NT2/D1 (cell line): ENCODE data around the gene ESRRB.

Experiments
- SUZ12 ChIP-seq: IDR thresholded peaks from 2 replicates; pipeline ENCODE4 v1.6.1; 2011; ENCODE audit not compliant: insufficient read length, insufficient read depth; ENCODE audit errors: extremely low read depth
- YY1 ChIP-seq: IDR thresholded peaks from 2 replicates; pipeline ENCODE4 v1.6.1; 2011; ENCODE audit not compliant: insufficient read length, insufficient read depth
- ZNF274 ChIP-seq: IDR thresholded peaks from 2 replicates; pipeline ENCODE4 v1.6.1; 2011; ENCODE audit warnings: mild to moderate bottlenecking, low read depth, low read length

- TF ChIP-seq YY1 (no peak), ZNF274 (no peak), SUZ12 (no peak)
Measured at GRCh38 chr14:76496595-76496994, 120.7 kb downstream of the ESRRB start.
